Subcutaneous adipose tissue (tissue), 4 donors: ENCODE measurements around the gene LTBP2. TPM values are rescaled to one million over a fixed set of nuclear protein-coding genes. Genes with fewer than 3 reads are reported as not detected.

Source experiments
- CTCF ChIP-seq: fragments of 450-650 bp; IDR thresholded peaks from one replicate; pipeline ENCODE4 v1.5.1; 2016; ENCODE audit warnings: low read depth, mild to moderate bottlenecking, control low read depth, antibody characterized with exemption, moderate library complexity
- total RNA-seq, 4 donors: library from RNA; depleted of rRNA; stranded (reverse); fragments of >200 nt; gene quantifications; one replicate each; pipeline ENCODE4 v1.1.0, GENCODE V29; 2016

Gene LTBP2
- total RNA-seq = 100 to 1,000 TPM in 1 of 4 donors, 10 to 100 TPM in 3; 39.6 to 109 (median 64.3) TPM

- no peak for TF ChIP-seq CTCF
Observed at GRCh38 chr14:74611650-74612349, at the start of gene LTBP2. Gene LTBP2, minus strand, starts transcription at chr14:74612237. Its CDS starts 293 bp downstream, at chr14:74611944.

- no peak for TF ChIP-seq CTCF
Observed at GRCh38 chr14:74660863-74661262, 48.8 kb upstream of the LTBP2 start.

GRCh38 chr14:74660167-74660566, 48.1 kb upstream of the LTBP2 start:
- TF ChIP-seq CTCF = no peak

GRCh38 chr14:74658535-74659131, 46.6 kb upstream of the LTBP2 start:
- TF ChIP-seq CTCF = no peak

GRCh38 chr14:74656964-74657363, 44.9 kb upstream of the LTBP2 start:
- TF ChIP-seq CTCF = no peak

GRCh38 chr14:74655599-74656395, 43.8 kb upstream of the LTBP2 start:
- TF ChIP-seq CTCF = no peak

- no peak for TF ChIP-seq CTCF
Observed at GRCh38 chr14:74654931-74655330, 42.9 kb upstream of the LTBP2 start.
